Neural cell (in vitro differentiated cells): ENCODE data around the gene AP3B1. TPM values are rescaled to one million over a fixed set of nuclear protein-coding genes. Genes with fewer than 3 reads are reported as not detected.

Experiments used
- H2AFZ ChIP-seq: fragments of 200-600, 300-800 bp; sonication (generic), shearing (Covaris generic); 2 replicates; pipeline ENCODE4 v1.6.0; 2014; ENCODE audit warnings: low read depth, mild to moderate bottlenecking, antibody characterized with exemption, low read length, moderate library complexity
- H3F3A ChIP-seq: fragments of 200-600 bp; shearing (Covaris generic); 2 replicates; pipeline ENCODE4 v1.6.1; 2016; ENCODE audit warnings: mild to moderate bottlenecking, moderate library complexity, mixed read lengths, antibody characterized with exemption, low read length; ENCODE audit not compliant: insufficient read depth, poor library complexity, severe bottlenecking
- H3K27ac ChIP-seq: fragments of 200-600, 300-800 bp; sonication (generic), shearing (Covaris generic); 2 replicates; pipeline ENCODE4 v1.5.1; 2014; ENCODE audit warnings: mild to moderate bottlenecking, low read length, moderate library complexity
- H3K27me3 ChIP-seq: fragments of 300-800, 200-600 bp; sonication (generic), shearing (Covaris generic); 2 replicates; pipeline ENCODE4 v1.6.0; 2014; ENCODE audit warnings: mild to moderate bottlenecking, low read depth, low read length, moderate library complexity; ENCODE audit not compliant: insufficient read depth
- H3K36me3 ChIP-seq: fragments of 300-800, 200-600 bp; sonication (generic), shearing (Covaris generic); 2 replicates; pipeline ENCODE4 v1.5.1; 2014; ENCODE audit warnings: mild to moderate bottlenecking, antibody characterized with exemption, low read length, moderate library complexity; ENCODE audit not compliant: insufficient read depth
- H3K4me2 ChIP-seq: fragments of 300-800, 200-600 bp; sonication (generic), shearing (Covaris generic); 2 replicates; pipeline ENCODE4 v1.6.0; 2014; ENCODE audit warnings: mild to moderate bottlenecking, low read length
- H3K4me3 ChIP-seq: fragments of 300-800, 200-600 bp; sonication (generic), shearing (Covaris generic); 2 replicates; pipeline ENCODE4 v1.5.1; 2014; ENCODE audit warnings: mild to moderate bottlenecking, low read length, moderate library complexity
- H3K79me2 ChIP-seq: fragments of 200-600 bp; shearing (Covaris generic); replicated peaks from 2 replicates; pipeline ENCODE4 v1.6.0; 2014; ENCODE audit warnings: mild to moderate bottlenecking, low read length, moderate library complexity; ENCODE audit not compliant: insufficient read depth
- H3K9ac ChIP-seq: fragments of 300-800, 200-600 bp; sonication (generic), shearing (Covaris generic); 2 replicates; pipeline ENCODE4 v1.6.1; 2016; ENCODE audit warnings: mild to moderate bottlenecking, low read length, mixed read lengths
- H3K9me2 ChIP-seq: fragments of 200-600 bp; shearing (Covaris generic); 2 replicates; pipeline ENCODE4 v1.6.1; 2016; ENCODE audit warnings: mild to moderate bottlenecking, low read length, mixed read lengths; ENCODE audit not compliant: insufficient read depth
- H3K9me3 ChIP-seq: fragments of 200-600, 300-800 bp; sonication (generic), shearing (Covaris generic); 2 replicates; pipeline ENCODE4 v1.6.1; 2016; ENCODE audit warnings: mild to moderate bottlenecking, mixed run types, low read length, moderate library complexity, mixed read lengths
- H4K20me1 ChIP-seq: fragments of 200-600 bp; shearing (Covaris generic); 2 replicates; pipeline ENCODE4 v1.6.1; 2016; ENCODE audit warnings: mild to moderate bottlenecking, mixed run types; ENCODE audit not compliant: insufficient read depth
- CTCF ChIP-seq: fragments of 450-650 bp; IDR thresholded peaks from 2 replicates; pipeline ENCODE4 v1.5.1; 2014; ENCODE audit warnings: antibody characterized with exemption, mild to moderate bottlenecking, moderate library complexity; ENCODE audit not compliant: poor library complexity, severe bottlenecking
- EP300 ChIP-seq: fragments of 450-650 bp; conservative IDR thresholded peaks from 2 replicates; pipeline ENCODE4 v1.6.1; 2014; ENCODE audit warnings: antibody characterized with exemption, mild to moderate bottlenecking, moderate library complexity; ENCODE audit not compliant: poor library complexity, severe bottlenecking
- EZH2 ChIP-seq: fragments of 200-600, 300-800 bp; shearing (Covaris generic), sonication (generic); IDR thresholded peaks from 2 replicates; pipeline ENCODE4 v1.6.1; 2014; ENCODE audit warnings: antibody characterized with exemption, low read length, borderline replicate concordance, mild to moderate bottlenecking; ENCODE audit not compliant: insufficient read depth, poor library complexity, severe bottlenecking
- MXI1 ChIP-seq: fragments of 450-650 bp; conservative IDR thresholded peaks from 2 replicates; pipeline ENCODE4 v1.6.1; 2014; ENCODE audit warnings: antibody characterized with exemption, mild to moderate bottlenecking; ENCODE audit not compliant: poor library complexity, severe bottlenecking
- POLR2AphosphoS5 ChIP-seq: IDR thresholded peaks from 2 replicates; pipeline ENCODE4 v1.6.1; 2012
- RAD21 ChIP-seq: fragments of 450-650 bp; conservative IDR thresholded peaks from 2 replicates; pipeline ENCODE4 v1.6.1; 2014; ENCODE audit warnings: antibody characterized with exemption, mild to moderate bottlenecking, moderate library complexity
- REST ChIP-seq: IDR thresholded peaks from 2 replicates; pipeline ENCODE4 v1.6.1; 2012; ENCODE audit warnings: borderline replicate concordance
- SMC3 ChIP-seq: fragments of 450-650 bp; conservative IDR thresholded peaks from 2 replicates; pipeline ENCODE4 v1.6.1; 2014; ENCODE audit warnings: antibody characterized with exemption, mild to moderate bottlenecking, moderate library complexity; ENCODE audit not compliant: poor library complexity
- TAF1 ChIP-seq: IDR thresholded peaks from 2 replicates; pipeline ENCODE4 v1.6.1; 2012; ENCODE audit warnings: low read depth
- polyA plus RNA-seq: library from polyadenylated mRNA; depleted of rRNA; stranded (reverse); fragments of >200 nt; gene quantifications from 2 replicates; pipeline ENCODE4 v1.2.3, GENCODE V29; 2014

AP3B1 gene
- polyA plus RNA-seq, 1 donor from 2014 or later: 8.5 TPM

- no peak overlapping the region for H3K27ac ChIP-seq
- no peaks in the 10 kb centered on the region for H3K9me2 ChIP-seq
- H3K4me2 ChIP-seq: no peak overlapping the region
- no peaks in the 10 kb centered on the region for H3F3A ChIP-seq
- no peak overlapping the region for H2AFZ ChIP-seq
- no peak for TF ChIP-seq EZH2
- TF ChIP-seq RAD21: no peak
- TF ChIP-seq SMC3: no peak
- no peak for TF ChIP-seq EP300
- no peak for TF ChIP-seq TAF1
- no peak for TF ChIP-seq CTCF
- TF ChIP-seq POLR2AphosphoS5: no peak
- TF ChIP-seq REST: no peak
- TF ChIP-seq MXI1: no peak
- H3K9me3 ChIP-seq: no peaks in the 10 kb centered on the region
- H3K9ac ChIP-seq: no peak overlapping the region
- no peaks in the 10 kb centered on the region for H3K27me3 ChIP-seq
- H3K4me3 ChIP-seq: no peak overlapping the region
- no peaks in the 10 kb centered on the region for H4K20me1 ChIP-seq
- H3K36me3 ChIP-seq: no peaks in the 10 kb centered on the region
- H3K79me2 ChIP-seq: no peaks in the 10 kb centered on the region
Measured at GRCh38 chr5:77991084-77991483, 303.4 kb downstream of the AP3B1 start.

GRCh38 chr5:77990020-77990419 lies 304.5 kb downstream of the AP3B1 start:
- Histone ChIP-seq H3K36me3 (no peaks in the 10 kb centered on the region), H3K79me2 (no peaks in the 10 kb centered on the region), H4K20me1 (no peaks in the 10 kb centered on the region), H3K4me3 (no peak overlapping the region), H3K4me2 (no peak overlapping the region), H3K9me2 (no peaks in the 10 kb centered on the region), H3F3A (no peaks in the 10 kb centered on the region), H3K9ac (no peak overlapping the region), H3K27me3 (peaks cover under 1% of the 10 kb centered on the region), H2AFZ (no peak overlapping the region), H3K27ac (no peak overlapping the region), H3K9me3 (no peaks in the 10 kb centered on the region)
- no peak for TF ChIP-seq CTCF
- no peak for TF ChIP-seq POLR2AphosphoS5
- TF ChIP-seq TAF1: no peak
- TF ChIP-seq EP300: no peak
- TF ChIP-seq RAD21: no peak
- TF ChIP-seq MXI1: no peak
- TF ChIP-seq EZH2: no peak
- TF ChIP-seq SMC3: no peak
